Upper lobe of left lung (tissue), 6 donors: ENCODE data around the gene TEFM. TPM values are rescaled to one million over a fixed set of nuclear protein-coding genes. Genes with fewer than 3 reads are reported as not detected.
A peak's percentile ranks its signal among the peaks of the same experiment; 100 is the strongest.
"Not testable (repeated sequence)": the region's sequence is repeated elsewhere in the genome, so short reads cannot be mapped to it uniquely, and the experiment has no call there.

ENCODE experiments used
- ATAC-seq, 2 donors: fragments of 200-7000 bp; cut with Tn5 transposase; one replicate each; pipeline ENCODE4 v1.9.1; 2022; ENCODE audit warnings: mild to moderate bottlenecking in 2 of 2, moderate library complexity in 2 of 2; ENCODE audit not compliant: low FRiP score in 2 of 2
- DNase-seq, 2 donors: peaks; one replicate each; pipeline ENCODE4 v3.0.0-alpha.2; 2019 to 2020
- H3K27ac ChIP-seq, 4 donors: fragments of 200-600 bp; sonication (generic); one replicate each; pipeline ENCODE4 v1.5.1; 2016 to 2019
- H3K27me3 ChIP-seq, 4 donors: fragments of 200-600 bp; sonication (generic); one replicate each; pipeline ENCODE4 v1.5.1; 2017 to 2019
- H3K36me3 ChIP-seq, 4 donors: fragments of 200-600 bp; sonication (generic); one replicate each; pipeline ENCODE4 v1.5.1; 2016 to 2019
- H3K4me1 ChIP-seq, 4 donors: fragments of 200-600 bp; sonication (generic); one replicate each; pipeline ENCODE4 v1.5.1; 2018 to 2019
- H3K4me3 ChIP-seq, 4 donors: fragments of 200-600 bp; sonication (generic); one replicate each; pipeline ENCODE4 v1.5.1; 2017 to 2019; ENCODE audit warnings: mild to moderate bottlenecking in 2 of 4, moderate library complexity in 1 of 4
- H3K9me3 ChIP-seq, 4 donors: fragments of 200-600 bp; sonication (generic); one replicate each; pipeline ENCODE4 v1.5.1; 2018 to 2019
- CTCF ChIP-seq, 6 experiments: fragments of 450-650 bp in 4 of 6; fragments of 200-600 bp in 2 of 6; sonication (generic) in 2 of 6; IDR thresholded peaks; one replicate each; pipeline ENCODE4 v1.5.1; 2016 to 2019; ENCODE audit warnings: antibody characterized with exemption in 6 of 6
- EP300 ChIP-seq, 4 donors: sonication (generic); formaldehyde crosslinking; IDR thresholded peaks; one replicate each; pipeline ENCODE4 v1.5.1; 2017; ENCODE audit warnings: antibody characterized with exemption in 4 of 4, control low read depth in 2 of 4
- POLR2A ChIP-seq, 4 donors: fragments of 450-650 bp; IDR thresholded peaks; one replicate each; pipeline ENCODE4 v1.5.1; 2016 to 2017; ENCODE audit warnings: antibody characterized with exemption in 4 of 4, mild to moderate bottlenecking in 2 of 4
- POLR2AphosphoS5 ChIP-seq, 2 donors: sonication (generic); formaldehyde crosslinking; IDR thresholded peaks; one replicate each; pipeline ENCODE4 v1.5.1; 2017; ENCODE audit warnings: antibody characterized with exemption in 2 of 2
- WGBS, 2 donors: methylation state at CpG; one replicate each; pipeline ENCODE4 v1.1.5; 2017 to 2018; 5-methylcytosine and 5-hydroxymethylcytosine counted together
- total RNA-seq, 6 donors: library from RNA; depleted of rRNA in 4 of 6; stranded (reverse); fragments of >200 nt in 4 of 6; gene quantifications; one replicate each; pipeline versions ENCODE4 v1.1.0 to v1.2.1, GENCODE V29; 2016 to 2021
- donor health status: DM: no; HTN: no; CAD: no; lungs with moderate emphysema.
- donor health status: DM: no; HTN: yes; CAD: no; lungs with severe emphysema.

TEFM gene
- total RNA-seq, 6 donors from 2014 or later, result 3.4 to 77.5 (median 9.2) TPM

DNA sequence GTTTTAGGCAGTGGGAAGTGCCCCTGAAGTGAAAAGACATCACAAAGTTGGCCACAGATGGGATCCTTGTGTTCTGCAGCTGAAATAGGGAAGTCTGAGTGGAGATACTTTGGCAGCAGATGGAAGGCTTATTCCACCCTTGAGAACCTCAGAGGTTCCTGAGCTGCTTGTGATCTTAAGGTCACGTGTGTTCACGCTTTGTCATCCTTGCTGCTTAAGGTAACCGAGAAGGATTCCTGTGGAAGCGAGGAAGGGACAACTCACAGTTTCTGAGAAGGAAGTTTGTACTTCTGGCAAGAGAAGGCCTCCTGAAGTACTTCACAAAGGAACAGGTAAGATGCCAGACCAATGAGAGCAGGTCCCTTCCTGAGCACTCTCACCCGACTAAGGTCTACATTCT is 27.9 kb upstream of the TEFM start:
- H3K9me3 ChIP-seq, result no peaks in the 10 kb centered on the region
- H3K4me3 ChIP-seq, result no peak overlapping the region
- TF ChIP-seq CTCF (IDR thresholded peaks at IDR 0.05), result no peak
- no peak for TF ChIP-seq POLR2A (IDR thresholded peaks at IDR 0.05)
- peak in 1 of 2 donors; percentile 33 for TF ChIP-seq POLR2AphosphoS5 (IDR thresholded peaks at IDR 0.05)
- TF ChIP-seq EP300 (IDR thresholded peaks at IDR 0.05), result peak in 1 of 4 donors; percentile 34
- peak in 1 of 2 donors; percentile 71 for DNase-seq
- peak in 1 of 2 donors; percentile 12 for ATAC-seq
- 32 to 63% methylated on average over 5 of the region's 5 CpGs for WGBS, 2 donors
- peak overlapping the region in 2 of 4 donors; percentile 10 to 40 for H3K27ac ChIP-seq
- H3K36me3 ChIP-seq, result peaks cover 0 to 4% (median 0%) of the 10 kb centered on the region in 4 donors
- H3K4me1 ChIP-seq, result no peaks in the 10 kb centered on the region
- no peaks in the 10 kb centered on the region for H3K27me3 ChIP-seq

DNA sequence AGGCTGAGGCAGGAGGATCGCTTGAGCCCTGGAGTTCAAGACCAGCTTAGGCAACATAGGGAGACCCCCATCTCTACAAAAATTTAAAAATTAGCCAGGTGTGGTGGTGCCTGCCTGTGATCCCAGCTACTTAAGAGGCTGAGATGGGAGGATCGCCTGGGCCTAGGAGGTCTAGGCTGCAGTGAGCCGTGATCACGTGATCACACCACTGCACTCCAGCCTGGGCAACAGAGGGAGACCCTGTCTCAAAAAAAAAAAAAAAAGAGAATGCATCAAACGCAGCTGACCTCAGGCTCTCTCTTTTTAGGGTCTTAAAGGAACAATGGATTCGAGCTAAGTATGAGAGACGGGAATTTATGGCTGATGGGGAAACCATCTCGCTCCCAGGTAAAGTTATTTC is 25.5 kb upstream of the TEFM start:
- not testable (repeated sequence) for H3K27ac ChIP-seq, DNase-seq, H3K27me3 ChIP-seq, H3K36me3 ChIP-seq, H3K4me1 ChIP-seq, H3K9me3 ChIP-seq, ATAC-seq, H3K4me3 ChIP-seq
- 92 to 96% methylated on average over 8 of the region's 8 CpGs for WGBS, 2 donors

GRCh38 chr17:30930495-30930894 is 24.5 kb upstream of the TEFM start:
- no peak overlapping the region for H3K27ac ChIP-seq
- 81 to 91% methylated on average over 3 of the region's 3 CpGs for WGBS, 2 donors
- H3K27me3 ChIP-seq, result no peaks in the 10 kb centered on the region
- DNase-seq (no peak), ATAC-seq (no peak)
- TF ChIP-seq POLR2A (IDR thresholded peaks at IDR 0.05) (no peak), EP300 (IDR thresholded peaks at IDR 0.05) (no peak), CTCF (IDR thresholded peaks at IDR 0.05) (no peak), POLR2AphosphoS5 (IDR thresholded peaks at IDR 0.05) (no peak)
- H3K4me1 ChIP-seq, result no peaks in the 10 kb centered on the region
- H3K4me3 ChIP-seq, result no peak overlapping the region
- H3K9me3 ChIP-seq, result no peaks in the 10 kb centered on the region
- H3K36me3 ChIP-seq, result peaks cover 0 to 4% (median 0%) of the 10 kb centered on the region in 4 donors

DNA sequence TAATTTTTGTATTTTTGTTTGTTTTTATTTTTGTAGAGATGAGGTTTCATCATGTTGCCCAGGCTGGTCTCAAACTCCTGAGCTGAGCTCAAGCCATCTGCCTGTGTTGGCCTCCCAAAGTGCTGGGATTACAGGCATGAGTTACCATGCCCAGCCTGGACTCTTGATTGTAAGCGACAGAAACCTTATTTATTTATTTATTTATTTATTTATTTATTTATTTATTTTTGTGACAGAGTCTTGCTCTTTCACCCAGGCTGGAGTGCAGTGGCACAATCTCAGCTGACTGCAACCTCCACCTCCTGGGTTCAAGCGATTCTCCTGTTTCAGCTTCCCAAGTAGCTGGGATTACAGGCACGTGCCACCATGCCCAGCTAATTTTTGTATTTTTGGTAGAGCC is 23.8 kb upstream of the TEFM start:
- not testable (repeated sequence) for ATAC-seq, DNase-seq

DNA sequence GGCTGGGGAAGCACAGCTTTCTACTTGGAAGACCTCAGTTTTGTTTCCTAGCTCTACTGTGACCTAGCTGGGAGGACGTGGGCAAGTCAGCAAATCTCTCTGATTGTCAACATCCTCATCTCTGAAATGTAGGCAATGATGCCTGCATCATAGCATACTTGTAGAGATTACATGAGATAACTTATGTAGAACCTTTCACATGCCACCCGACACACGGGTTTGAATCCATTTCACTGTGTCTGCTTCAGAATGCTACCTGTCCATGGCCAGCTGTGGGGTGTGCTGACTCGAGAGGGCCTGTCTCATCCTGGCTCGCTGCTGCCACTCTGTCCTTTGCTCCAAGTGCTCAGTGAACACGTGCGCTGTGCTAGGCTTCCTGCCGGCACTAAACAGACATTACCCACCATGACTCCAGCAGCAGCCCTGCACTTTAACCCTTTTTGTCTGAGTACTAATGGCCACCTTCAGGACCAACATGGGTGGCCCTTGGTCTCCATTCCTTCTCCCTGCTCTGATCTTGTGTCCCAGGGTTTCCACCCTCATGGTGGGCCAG is 23.1 kb upstream of the TEFM start:
- H3K36me3 ChIP-seq, result peaks cover 0 to 4% (median 0%) of the 10 kb centered on the region in 4 donors
- H3K4me1 ChIP-seq, result no peaks in the 10 kb centered on the region
- no peak overlapping the region for H3K27ac ChIP-seq
- H3K4me3 ChIP-seq, result no peak overlapping the region
- DNase-seq (no peak), ATAC-seq (no peak)
- no peaks in the 10 kb centered on the region for H3K27me3 ChIP-seq
- TF ChIP-seq EP300 (IDR thresholded peaks at IDR 0.05) (no peak), CTCF (IDR thresholded peaks at IDR 0.05) (no peak), POLR2AphosphoS5 (IDR thresholded peaks at IDR 0.05) (no peak), POLR2A (IDR thresholded peaks at IDR 0.05) (no peak)
- no peaks in the 10 kb centered on the region for H3K9me3 ChIP-seq
- WGBS, 2 donors, result 68 to 75% methylated on average over 8 of the region's 8 CpGs

More for the DNA sequence above, 23.8 kb upstream of the TEFM start:
- not testable (repeated sequence) for H3K9me3 ChIP-seq, H3K27me3 ChIP-seq, H3K36me3 ChIP-seq, H3K4me1 ChIP-seq, H3K4me3 ChIP-seq, H3K27ac ChIP-seq
- WGBS, 2 donors, result 95 to 97% methylated on average over 3 of the region's 3 CpGs

- ATAC-seq (no peak), DNase-seq (no peak)
- Histone ChIP-seq H3K4me3 (no peak overlapping the region), H3K36me3 (peaks cover 0 to 4% (median 0%) of the 10 kb centered on the region in 4 donors), H3K4me1 (no peaks in the 10 kb centered on the region), H3K27ac (no peak overlapping the region), H3K27me3 (no peaks in the 10 kb centered on the region), H3K9me3 (no peaks in the 10 kb centered on the region)
- TF ChIP-seq POLR2A (IDR thresholded peaks at IDR 0.05) (no peak), EP300 (IDR thresholded peaks at IDR 0.05) (no peak), POLR2AphosphoS5 (IDR thresholded peaks at IDR 0.05) (no peak), CTCF (IDR thresholded peaks at IDR 0.05) (no peak)
- 85 to 87% methylated on average over 3 of the region's 3 CpGs for WGBS, 2 donors
Measured at GRCh38 chr17:30928584-30928983, 22.5 kb upstream of the TEFM start.
